AG04450 (cell line): ENCODE results near the gene PRPF19. TPM values are rescaled to one million over a fixed set of nuclear protein-coding genes. Genes with fewer than 3 reads are reported as not detected.

Experiments
- CTCF ChIA-PET: fragments of 300-600, 350-600 bp; formaldehyde crosslinking; extraction: SDS; loops from one replicate; lab custom pipeline; 2022; ENCODE audit warnings: antibody characterized with exemption, inconsistent platforms; lab: Charles Lee
- POLR2A ChIA-PET: fragments of 350-600 bp; formaldehyde crosslinking; extraction: SDS; loops from one replicate; lab custom pipeline; 2021; ENCODE audit warnings: antibody characterized with exemption, inconsistent platforms; lab: Yijun Ruan, JAX
- DNase-seq: peaks from one replicate; pipeline ENCODE4 v3.0.0-alpha.2; 2011; ENCODE audit warnings: low read depth, low spot score
- H3K27ac ChIP-seq: one replicate; pipeline ENCODE4 v1.5.1; 2012; ENCODE audit warnings: low read depth, low read length, control low read depth
- H3K27me3 ChIP-seq: one replicate; pipeline ENCODE4 v1.6.0; 2012; ENCODE audit warnings: low read length; ENCODE audit not compliant: control insufficient read depth, insufficient read depth
- H3K4me3 ChIP-seq: 2 replicates; pipeline ENCODE4 v1.5.1; 2011; ENCODE audit warnings: mild to moderate bottlenecking, low read depth, low read length, control low read depth
- H3K9me3 ChIP-seq: 2 replicates; pipeline ENCODE4 v1.5.1; 2012; ENCODE audit warnings: low read length; ENCODE audit not compliant: control insufficient read depth, insufficient read depth
- polyA plus RNA-seq: library from polyadenylated mRNA; depleted of rRNA; stranded (reverse); fragments of >200 nt; gene quantifications from 2 replicates; pipeline ENCODE4 v1.2.3, GENCODE V29; 2011
- TF ChIP-seq, protein P1 (sequence below): IDR thresholded peaks from 2 replicates; pipeline ENCODE4 v1.5.1; 2011; ENCODE audit warnings: low read depth, low read length, control low read depth, inconsistent platforms

The PRPF19 gene
- polyA plus RNA-seq, 1 experiment = 25.1 TPM

DNA sequence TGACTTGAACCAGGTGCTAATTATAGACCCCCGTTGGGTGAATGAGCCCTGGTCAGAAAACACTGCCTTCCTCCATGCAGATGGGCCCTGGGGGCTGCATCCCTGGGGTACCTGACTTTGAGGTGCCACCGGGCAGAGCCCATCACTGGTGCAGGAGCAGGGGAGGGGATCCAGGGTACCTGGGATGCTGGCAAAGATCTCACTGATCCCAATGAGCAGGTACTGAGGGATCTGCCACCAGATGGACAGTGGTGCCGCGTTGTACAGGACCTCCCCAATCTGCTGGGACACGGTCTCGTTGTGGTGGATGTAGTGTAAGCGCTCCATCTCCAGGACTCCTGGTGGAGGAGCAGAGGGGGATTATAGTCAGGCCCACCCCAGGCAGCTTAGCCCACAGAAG, 32.9 kb upstream of the PRPF19 start:
- no peak for DNase-seq
- TF ChIP-seq, protein P1, sequence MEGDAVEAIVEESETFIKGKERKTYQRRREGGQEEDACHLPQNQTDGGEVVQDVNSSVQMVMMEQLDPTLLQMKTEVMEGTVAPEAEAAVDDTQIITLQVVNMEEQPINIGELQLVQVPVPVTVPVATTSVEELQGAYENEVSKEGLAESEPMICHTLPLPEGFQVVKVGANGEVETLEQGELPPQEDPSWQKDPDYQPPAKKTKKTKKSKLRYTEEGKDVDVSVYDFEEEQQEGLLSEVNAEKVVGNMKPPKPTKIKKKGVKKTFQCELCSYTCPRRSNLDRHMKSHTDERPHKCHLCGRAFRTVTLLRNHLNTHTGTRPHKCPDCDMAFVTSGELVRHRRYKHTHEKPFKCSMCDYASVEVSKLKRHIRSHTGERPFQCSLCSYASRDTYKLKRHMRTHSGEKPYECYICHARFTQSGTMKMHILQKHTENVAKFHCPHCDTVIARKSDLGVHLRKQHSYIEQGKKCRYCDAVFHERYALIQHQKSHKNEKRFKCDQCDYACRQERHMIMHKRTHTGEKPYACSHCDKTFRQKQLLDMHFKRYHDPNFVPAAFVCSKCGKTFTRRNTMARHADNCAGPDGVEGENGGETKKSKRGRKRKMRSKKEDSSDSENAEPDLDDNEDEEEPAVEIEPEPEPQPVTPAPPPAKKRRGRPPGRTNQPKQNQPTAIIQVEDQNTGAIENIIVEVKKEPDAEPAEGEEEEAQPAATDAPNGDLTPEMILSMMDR = no peak
- no peak overlapping the region for H3K4me3 ChIP-seq
- no peaks in the 10 kb centered on the region for H3K9me3 ChIP-seq
- ChIA-PET CTCF (interaction anchor here (1.6 to 2.0 kb wide), 2 partner anchors 234 to 248 kb away, joined by 4 to 5 read pairs; no protein-coding TSS in a partner anchor), POLR2A (interaction anchor here (0.5 kb wide), 1 partner anchor 9 kb away, joined by 4 read pairs; no protein-coding TSS in a partner anchor)
- H3K27ac ChIP-seq = no peak overlapping the region
- peaks cover 2% of the 10 kb centered on the region for H3K27me3 ChIP-seq

DNA sequence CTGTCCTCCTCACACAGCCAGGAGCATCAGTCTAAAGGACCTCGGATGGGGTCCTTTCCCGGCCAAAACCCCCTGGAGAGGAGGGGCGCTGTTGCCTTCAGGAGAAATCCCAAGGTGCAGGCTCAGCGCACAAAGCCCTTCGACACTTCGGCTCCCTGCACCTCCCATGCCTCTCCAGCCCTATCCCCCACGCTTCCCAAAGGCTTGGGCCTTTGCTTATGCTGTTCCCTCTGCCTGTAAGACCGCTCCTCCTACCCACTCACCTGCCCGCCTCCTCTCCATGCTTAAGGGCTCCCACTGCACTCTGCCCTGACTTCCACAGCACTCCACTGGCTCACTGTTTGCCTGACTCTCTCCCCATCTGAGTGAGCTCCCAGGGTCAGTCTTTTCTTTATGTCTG, 32.1 kb upstream of the PRPF19 start:
- TF ChIP-seq, protein P1 = no peak
- Histone ChIP-seq H3K27me3 (peaks cover 2% of the 10 kb centered on the region), H3K9me3 (no peaks in the 10 kb centered on the region), H3K4me3 (no peak overlapping the region), H3K27ac (no peak overlapping the region)
- ChIA-PET POLR2A (interaction anchor here (0.6 kb wide), 1 partner anchor 17 kb away, joined by 4 read pairs; no protein-coding TSS in a partner anchor), CTCF (interaction anchor here (2.0 kb wide), 1 partner anchor 248 kb away, joined by 5 read pairs; no protein-coding TSS in a partner anchor)
- no peak for DNase-seq

DNA sequence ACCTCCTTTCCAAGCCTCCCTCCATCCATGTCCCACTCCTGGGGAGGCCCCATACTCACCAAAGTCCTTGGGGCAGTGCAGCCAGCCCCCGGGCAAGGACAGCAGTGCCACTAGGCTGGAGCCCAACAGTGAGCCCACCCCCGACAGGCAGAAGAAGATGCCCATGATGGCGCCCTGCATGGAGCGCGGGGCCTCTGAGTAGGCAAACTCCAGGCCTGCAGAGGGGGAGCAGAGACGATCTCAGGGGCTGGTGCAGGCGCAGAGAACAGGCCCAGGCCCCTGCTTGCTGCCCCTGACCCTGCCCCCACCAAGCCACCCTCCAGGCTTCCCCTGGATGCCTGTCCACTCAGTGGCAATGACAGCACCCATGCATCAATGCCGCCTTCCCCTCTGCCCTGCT, 31.4 kb upstream of the PRPF19 start:
- TF ChIP-seq, protein P1 = no peak
- ChIA-PET CTCF (no interaction called here), POLR2A (no interaction called here)
- no peaks in the 10 kb centered on the region for H3K9me3 ChIP-seq
- H3K27ac ChIP-seq = no peak overlapping the region
- H3K27me3 ChIP-seq = peaks cover 2% of the 10 kb centered on the region
- H3K4me3 ChIP-seq = no peak overlapping the region
- DNase-seq = no peak

DNA sequence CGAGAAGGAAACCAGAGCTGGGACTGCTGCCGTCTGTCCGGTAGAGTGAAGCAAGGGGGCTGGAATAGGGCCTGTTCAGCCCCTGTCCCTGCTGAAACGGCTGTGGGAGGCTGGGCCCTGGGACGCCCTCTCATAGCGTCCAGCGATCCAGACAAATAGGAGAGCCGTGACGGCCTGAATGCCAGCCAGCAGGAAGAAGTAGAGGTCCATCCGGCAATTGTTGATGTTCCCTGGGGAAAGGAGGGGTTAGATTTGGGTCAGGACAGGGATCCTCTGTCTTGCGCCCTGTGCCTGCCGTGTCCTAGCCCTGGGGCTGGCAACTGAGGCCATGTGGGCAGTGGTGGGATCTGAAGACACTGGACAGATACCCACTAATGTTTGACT, 30.8 kb upstream of the PRPF19 start:
- POLR2A ChIA-PET = no interaction called here

DNA sequence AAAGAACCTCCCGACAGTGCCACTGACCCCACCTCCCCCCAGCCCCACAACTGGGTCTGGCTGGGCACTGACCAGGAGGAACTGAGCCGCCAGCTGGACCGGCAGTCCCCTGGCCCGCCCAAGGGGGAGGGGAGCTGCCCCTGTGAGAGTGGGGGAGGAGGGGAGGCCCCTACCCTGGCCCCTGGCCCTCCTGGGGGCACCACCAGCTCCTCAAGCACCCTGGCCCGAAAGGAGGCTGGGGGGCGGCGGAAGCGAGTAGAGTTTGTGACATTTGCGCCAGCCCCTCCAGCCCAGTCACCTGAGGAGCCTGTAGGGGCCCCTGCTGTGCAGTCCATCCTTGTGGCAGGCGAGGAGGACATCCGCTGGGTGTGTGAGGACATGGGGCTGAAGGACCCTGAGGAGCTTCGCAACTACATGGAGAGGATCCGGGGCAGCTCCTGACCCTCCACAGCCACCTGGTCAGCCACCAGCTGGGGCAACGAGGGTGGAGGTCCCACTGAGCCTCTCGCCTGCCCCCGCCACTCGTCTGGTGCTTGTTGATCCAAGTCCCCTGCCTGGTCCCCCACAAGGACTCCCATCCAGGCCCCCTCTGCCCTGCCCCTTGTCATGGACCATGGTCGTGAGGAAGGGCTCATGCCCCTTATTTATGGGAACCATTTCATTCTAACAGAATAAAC, 30.2 kb upstream of the PRPF19 start:
- Histone ChIP-seq H3K27me3 (no peaks in the 10 kb centered on the region), H3K4me3 (no peak overlapping the region), H3K27ac (no peak overlapping the region), H3K9me3 (no peaks in the 10 kb centered on the region)
- ChIA-PET POLR2A (no interaction called here), CTCF (no interaction called here)
- TF ChIP-seq, protein P1 = no peak
- DNase-seq = no peak

More for the DNA sequence above, 30.8 kb upstream of the PRPF19 start:
- no peak overlapping the region for H3K4me3 ChIP-seq
- no peaks in the 10 kb centered on the region for H3K9me3 ChIP-seq
- TF ChIP-seq, protein P1 = no peak
- peaks cover 2% of the 10 kb centered on the region for H3K27me3 ChIP-seq
- no peak overlapping the region for H3K27ac ChIP-seq
- DNase-seq = no peak
- CTCF ChIA-PET = no interaction called here
